Umbilical cord (tissue), 2 donors: ENCODE data around the gene GPR26. TPM values are rescaled to one million over a fixed set of nuclear protein-coding genes. Genes with fewer than 3 reads are reported as not detected.

Source experiments
- DNase-seq: peaks from one replicate; pipeline ENCODE4 v3.0.0-alpha.2; 2015; ENCODE audit warnings: low spot score
- total RNA-seq: library from RNA; depleted of rRNA; stranded (reverse); fragments of >200 nt; gene quantifications from one replicate; pipeline ENCODE4 v1.2.3, GENCODE V29; 2014; ENCODE audit warnings: low replicate concordance; ENCODE audit not compliant: insufficient read depth

The GPR26 gene
- total RNA-seq: 0.72 TPM

GRCh38 chr10:123666318-123667236 lies at the start of gene GPR26:
Gene GPR26, plus strand, starts transcription at chr10:123666355. Its CDS starts 53 bp downstream, at chr10:123666408.
- DNase-seq: no peak

- no peak for DNase-seq
Measured at GRCh38 chr10:123618224-123618623, 47.9 kb upstream of the GPR26 start.

- DNase-seq: no peak
Measured at GRCh38 chr10:123619067-123619855, 46.9 kb upstream of the GPR26 start.

GRCh38 chr10:123620621-123621020 lies 45.5 kb upstream of the GPR26 start:
- no peak for DNase-seq

- DNase-seq: no peak
Measured at GRCh38 chr10:123621492-123621891, 44.7 kb upstream of the GPR26 start.

GRCh38 chr10:123621916-123622315 lies 44.2 kb upstream of the GPR26 start:
- DNase-seq: no peak

- DNase-seq: no peak
Measured at GRCh38 chr10:123622381-123622780, 43.8 kb upstream of the GPR26 start.

GRCh38 chr10:123624086-123624485 lies 42.1 kb upstream of the GPR26 start:
- DNase-seq: no peak

GRCh38 chr10:123633106-123633505 lies 33.0 kb upstream of the GPR26 start:
- no peak for DNase-seq

GRCh38 chr10:123633636-123634035 lies 32.5 kb upstream of the GPR26 start:
- DNase-seq: no peak

GRCh38 chr10:123634221-123634620 lies 31.9 kb upstream of the GPR26 start:
- DNase-seq: no peak

- DNase-seq: no peak
Measured at GRCh38 chr10:123635131-123635530, 31.0 kb upstream of the GPR26 start.

GRCh38 chr10:123635745-123636144 lies 30.4 kb upstream of the GPR26 start:
- DNase-seq: peak; percentile 12

- no peak for DNase-seq
Measured at GRCh38 chr10:123636598-123637325, 29.4 kb upstream of the GPR26 start.

- no peak for DNase-seq
Measured at GRCh38 chr10:123637326-123637880, 28.8 kb upstream of the GPR26 start.

GRCh38 chr10:123639131-123639530 lies 27.0 kb upstream of the GPR26 start:
- no peak for DNase-seq

GRCh38 chr10:123640016-123640535 lies 26.1 kb upstream of the GPR26 start:
- peak; percentile 54 for DNase-seq

- DNase-seq: peak; percentile 28
Measured at GRCh38 chr10:123642293-123642692, 23.9 kb upstream of the GPR26 start.

GRCh38 chr10:123642697-123643096 lies 23.5 kb upstream of the GPR26 start:
- DNase-seq: no peak

- DNase-seq: no peak
Measured at GRCh38 chr10:123643315-123643714, 22.8 kb upstream of the GPR26 start.

GRCh38 chr10:123645016-123645415 lies 21.1 kb upstream of the GPR26 start:
- DNase-seq: no peak
